GM12874 (cell line): ENCODE measurements around the gene MAP3K4.

Experiments used
- TF ChIP-seq, protein P1 (sequence below): IDR thresholded peaks from 2 replicates; pipeline ENCODE4 v1.5.1; 2011; ENCODE audit warnings: low read depth, mild to moderate bottlenecking, control low read depth, low read length, moderate library complexity; ENCODE audit not compliant: insufficient read depth

MAP3K4 gene

DNA sequence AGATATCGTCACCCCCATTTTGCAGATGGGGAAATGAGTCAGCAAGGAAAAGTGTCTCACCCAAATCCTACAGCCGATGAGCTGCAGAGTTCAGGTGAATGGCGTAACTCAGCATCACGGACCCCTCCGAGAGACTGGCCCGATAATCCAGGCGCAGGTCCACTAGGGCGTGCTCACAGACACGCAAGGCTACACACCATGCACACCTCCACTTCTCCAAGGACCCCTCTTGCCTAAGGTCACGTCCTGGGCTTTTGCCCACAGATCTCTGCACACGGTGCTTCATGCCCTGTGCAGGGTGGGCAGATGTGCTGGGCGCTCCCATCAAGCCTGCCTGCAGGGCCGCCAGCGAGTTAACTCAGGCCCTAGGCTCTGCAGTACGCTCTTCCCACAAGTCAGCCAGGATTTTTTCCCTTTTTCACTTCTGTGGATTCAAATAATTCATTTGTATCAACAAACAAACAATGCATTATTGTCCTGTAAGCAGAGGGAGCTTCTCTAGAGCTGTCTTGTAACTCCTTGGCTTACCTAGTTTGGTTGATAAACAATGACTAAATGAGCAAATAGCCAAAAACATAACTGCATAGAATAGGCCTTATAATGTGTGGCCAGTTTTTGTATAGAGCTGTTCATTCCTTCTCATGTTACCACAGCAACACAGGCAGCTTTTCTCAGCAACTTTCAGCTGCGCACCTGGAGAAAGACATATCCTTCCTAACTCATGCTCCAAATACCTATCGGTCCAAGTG, 143.2 kb downstream of the MAP3K4 start:
- TF ChIP-seq, protein P1, sequence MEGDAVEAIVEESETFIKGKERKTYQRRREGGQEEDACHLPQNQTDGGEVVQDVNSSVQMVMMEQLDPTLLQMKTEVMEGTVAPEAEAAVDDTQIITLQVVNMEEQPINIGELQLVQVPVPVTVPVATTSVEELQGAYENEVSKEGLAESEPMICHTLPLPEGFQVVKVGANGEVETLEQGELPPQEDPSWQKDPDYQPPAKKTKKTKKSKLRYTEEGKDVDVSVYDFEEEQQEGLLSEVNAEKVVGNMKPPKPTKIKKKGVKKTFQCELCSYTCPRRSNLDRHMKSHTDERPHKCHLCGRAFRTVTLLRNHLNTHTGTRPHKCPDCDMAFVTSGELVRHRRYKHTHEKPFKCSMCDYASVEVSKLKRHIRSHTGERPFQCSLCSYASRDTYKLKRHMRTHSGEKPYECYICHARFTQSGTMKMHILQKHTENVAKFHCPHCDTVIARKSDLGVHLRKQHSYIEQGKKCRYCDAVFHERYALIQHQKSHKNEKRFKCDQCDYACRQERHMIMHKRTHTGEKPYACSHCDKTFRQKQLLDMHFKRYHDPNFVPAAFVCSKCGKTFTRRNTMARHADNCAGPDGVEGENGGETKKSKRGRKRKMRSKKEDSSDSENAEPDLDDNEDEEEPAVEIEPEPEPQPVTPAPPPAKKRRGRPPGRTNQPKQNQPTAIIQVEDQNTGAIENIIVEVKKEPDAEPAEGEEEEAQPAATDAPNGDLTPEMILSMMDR: no peak

- TF ChIP-seq, protein P1: no peak
These were observed 144.4 kb downstream of the MAP3K4 start for GRCh38 chr6:161135695-161136591.

GRCh38 chr6:161136655-161137054, 145.1 kb downstream of the MAP3K4 start:
- TF ChIP-seq, protein P1: no peak

DNA sequence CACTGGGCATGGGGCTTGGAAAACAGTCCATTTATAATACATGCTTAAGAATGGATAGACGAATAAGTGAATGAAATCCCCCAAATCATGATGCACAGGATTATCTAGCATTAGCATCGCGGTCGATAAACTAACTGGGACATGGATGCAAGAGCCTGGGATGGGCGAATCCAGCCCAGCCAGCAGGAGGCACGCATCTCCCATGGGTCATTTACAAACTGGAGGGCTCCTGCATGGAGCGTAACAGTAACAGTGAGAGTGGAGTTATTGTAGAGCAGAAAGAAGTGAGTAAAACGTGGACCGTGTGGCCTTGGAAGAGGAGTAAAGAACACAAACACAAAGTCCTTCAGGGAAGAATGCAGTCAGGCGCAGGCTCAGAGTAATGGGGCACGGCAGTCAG, 145.8 kb downstream of the MAP3K4 start:
- TF ChIP-seq, protein P1: no peak

- TF ChIP-seq, protein P1: no peak
These were observed 146.4 kb downstream of the MAP3K4 start for GRCh38 chr6:161137839-161138542.

DNA sequence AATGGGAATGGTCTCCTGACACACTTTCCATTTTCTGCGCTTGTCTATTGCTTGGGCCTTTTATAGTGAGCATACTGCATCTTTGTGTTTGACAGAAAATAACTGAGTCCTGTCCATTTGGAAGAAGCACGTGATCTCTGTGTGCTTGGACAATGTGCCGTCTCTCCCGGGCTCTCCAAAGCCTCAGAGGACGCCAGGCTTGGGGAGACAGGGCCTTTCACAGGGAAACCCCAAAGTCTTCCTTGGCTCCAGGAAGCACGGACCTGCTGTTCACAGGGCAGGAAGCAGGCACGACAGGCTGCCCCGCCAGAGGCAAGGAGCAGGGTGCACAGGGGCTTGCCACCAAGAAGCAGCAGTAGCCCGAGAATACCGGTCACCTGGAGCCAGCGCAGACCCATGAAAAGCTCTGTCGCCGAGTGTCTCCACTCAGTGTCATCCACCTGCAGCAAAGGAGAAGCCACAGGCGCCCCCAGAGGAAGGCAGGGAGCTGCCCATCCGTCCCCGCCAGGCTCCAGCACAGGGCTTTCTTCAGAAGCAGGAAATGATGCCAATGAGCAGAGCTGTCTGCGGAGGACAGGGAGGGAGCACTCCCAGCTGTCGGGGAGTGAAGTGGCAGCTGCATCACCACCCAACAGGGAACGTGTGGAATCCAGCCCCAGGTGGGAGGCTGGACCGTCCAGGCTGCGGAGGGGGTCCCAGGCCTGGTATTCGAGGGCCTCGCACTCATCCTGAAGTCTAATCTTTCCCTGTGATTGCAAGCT, 147.2 kb downstream of the MAP3K4 start:
- TF ChIP-seq, protein P1: no peak
